NCI-H2196 (cell line): ENCODE data around the gene RIC3.

ENCODE experiments used
- DNase-seq: peaks from one replicate; lab custom pipeline; 2025; ENCODE audit not compliant: unreplicated experiment; lab: John Stamatoyannopoulos, UW

The RIC3 gene

GRCh38 chr11:8067929-8068575 is 100.8 kb downstream of the RIC3 start:
- DNase-seq: no peak

- no peak for DNase-seq
These were observed 101.3 kb downstream of the RIC3 start for GRCh38 chr11:8067567-8067928.

- no peak for DNase-seq
These were observed 101.8 kb downstream of the RIC3 start for GRCh38 chr11:8066911-8067455.

- DNase-seq: no peak
These were observed 102.6 kb downstream of the RIC3 start for GRCh38 chr11:8066036-8066910.

GRCh38 chr11:8065031-8065430 is 103.8 kb downstream of the RIC3 start:
- DNase-seq: no peak

- DNase-seq: no peak
These were observed 105.5 kb downstream of the RIC3 start for GRCh38 chr11:8063324-8063723.

GRCh38 chr11:8062781-8063257 is 106.0 kb downstream of the RIC3 start:
- DNase-seq: no peak

- DNase-seq: no peak
These were observed 107.0 kb downstream of the RIC3 start for GRCh38 chr11:8061555-8062428.

- DNase-seq: no peak
These were observed 107.8 kb downstream of the RIC3 start for GRCh38 chr11:8060801-8061554.

- DNase-seq: no peak
These were observed 108.6 kb downstream of the RIC3 start for GRCh38 chr11:8060146-8060719.

GRCh38 chr11:8059571-8060011 is 109.2 kb downstream of the RIC3 start:
- no peak for DNase-seq

GRCh38 chr11:8059030-8059429 is 109.8 kb downstream of the RIC3 start:
- DNase-seq: no peak

- no peak for DNase-seq
These were observed 110.6 kb downstream of the RIC3 start for GRCh38 chr11:8058216-8058615.

GRCh38 chr11:8056810-8057463 is 111.9 kb downstream of the RIC3 start:
- no peak for DNase-seq
